GM12878 (cell line): ENCODE data around the gene NAA11. TPM values are rescaled to one million over a fixed set of nuclear protein-coding genes. Genes with fewer than 3 reads are reported as not detected.

ENCODE experiments used
- ATAC-seq: fragments of 200-7000 bp; cut with Tn5 transposase; 3 replicates; pipeline ENCODE4 v1.9.1; 2020; ENCODE audit warnings: mild to moderate bottlenecking, moderate library complexity
- Bru-seq: library from RNA; stranded (reverse); fragments of 400-500 nt; gene quantifications from one replicate; lab custom pipeline; 2021; lab: Mats Ljungman, UMichigan
- BruChase-seq, 2 experiments: library from RNA; stranded (reverse); fragments of 400-500 nt; gene quantifications; one replicate each; lab custom pipeline; 2021; lab: Mats Ljungman, UMichigan
- BruUV-seq: library from RNA; stranded (reverse); fragments of 400-500 nt; replicated peaks from 2 replicates; lab custom pipeline; 2021; lab: Mats Ljungman, UMichigan
- CTCF ChIA-PET: fragments of 300-600 bp; sonication (Branson Sonifier 250); formaldehyde crosslinking; extraction: SDS; loops from one replicate; lab custom pipeline; 2021; ENCODE audit warnings: inconsistent platforms; lab: Yijun Ruan, JAX
- POLR2A ChIA-PET: fragments of 350-600 bp; formaldehyde crosslinking; extraction: SDS; loops from one replicate; lab custom pipeline; 2021; ENCODE audit warnings: inconsistent platforms; lab: Charles Lee
- RAD21 ChIA-PET: fragments of 300-600 bp; sonication (Branson Sonifier 250); formaldehyde crosslinking; loops from one replicate; lab custom pipeline; 2023; ENCODE audit warnings: antibody characterized with exemption; ENCODE audit not compliant: unreplicated experiment; lab: Charles Lee
- SMC1A ChIA-PET: fragments of 300-600 bp; sonication (Branson Sonifier 250); formaldehyde crosslinking; loops from one replicate; lab custom pipeline; 2023; ENCODE audit not compliant: unreplicated experiment, uncharacterized antibody; lab: Charles Lee
- DNase-seq: peaks from one replicate; pipeline ENCODE4 v3.0.0-alpha.2; 2011; ENCODE audit warnings: low read depth, low spot score
- FAIRE-seq: peaks from 3 replicates; lab custom pipeline; 2011; peaks lifted over from hg19 to GRCh38; lab: Jason Lieb, UNC
- H2AFZ ChIP-seq: 2 replicates; pipeline ENCODE4 v1.6.0; 2011; ENCODE audit warnings: low read depth, low read length, control low read depth; ENCODE audit not compliant: control insufficient read depth
- H3K27ac ChIP-seq: 2 replicates; pipeline ENCODE4 v1.5.1; 2011; ENCODE audit warnings: control low read depth; ENCODE audit not compliant: control insufficient read depth, insufficient read depth
- H3K27me3 ChIP-seq, 2 experiments: replicated peaks in 1 of 2; 2 replicates each; pipeline versions ENCODE4 v1.6.0 to v1.6.1; 2011; ENCODE audit warnings: low read length in 1 of 2; ENCODE audit not compliant: control insufficient read depth in 2 of 2, insufficient read depth in 2 of 2
- H3K36me3 ChIP-seq, 2 experiments: 2 replicates each; pipeline ENCODE4 v1.5.1; 2011; ENCODE audit warnings: low read length in 1 of 2; ENCODE audit not compliant: control insufficient read depth in 2 of 2, insufficient read depth in 2 of 2
- H3K4me1 ChIP-seq: 2 replicates; pipeline ENCODE4 v1.6.1; 2011; ENCODE audit warnings: mild to moderate bottlenecking, low read length, moderate library complexity, mixed read lengths; ENCODE audit not compliant: control insufficient read depth, insufficient read depth
- H3K4me2 ChIP-seq: 2 replicates; pipeline ENCODE4 v1.6.0; 2011; ENCODE audit warnings: control low read depth; ENCODE audit not compliant: control insufficient read depth, insufficient read depth
- H3K4me3 ChIP-seq: fragments of 200-600 bp; sonication (generic); 2 replicates; pipeline ENCODE4 v1.5.1; 2016
- H3K79me2 ChIP-seq: 2 replicates; pipeline ENCODE4 v1.6.0; 2011; ENCODE audit warnings: low read length; ENCODE audit not compliant: control insufficient read depth, insufficient read depth
- H3K9ac ChIP-seq: 2 replicates; pipeline ENCODE4 v1.8.0; 2011; ENCODE audit warnings: low read length, control low read depth, mixed read lengths; ENCODE audit not compliant: control insufficient read depth, insufficient read depth
- H3K9me3 ChIP-seq: replicated peaks from 3 replicates; pipeline ENCODE4 v1.5.1; 2011; ENCODE audit warnings: mild to moderate bottlenecking, low read length; ENCODE audit not compliant: control insufficient read depth, insufficient read depth
- H4K20me1 ChIP-seq: 2 replicates; pipeline ENCODE4 v1.6.0; 2011; ENCODE audit not compliant: control insufficient read depth, insufficient read depth
- CHD2 ChIP-seq: IDR thresholded peaks from 2 replicates; pipeline ENCODE4 v1.6.1; 2011; ENCODE audit warnings: low read depth, low read length, improper control_type of control experiment, borderline replicate concordance
- CREM ChIP-seq: IDR thresholded peaks from 2 replicates; pipeline ENCODE4 v1.6.1; 2014; ENCODE audit warnings: antibody characterized with exemption, low read depth
- E2F8 ChIP-seq: fragments of 450-650 bp; IDR thresholded peaks from 2 replicates; pipeline ENCODE4 v1.6.1; 2018; ENCODE audit warnings: mild to moderate bottlenecking, low read depth, moderate library complexity; ENCODE audit not compliant: partially characterized antibody
- HCFC1 ChIP-seq: fragments of 150-350 bp; IDR thresholded peaks from 2 replicates; pipeline ENCODE4 v1.6.1; 2014; ENCODE audit warnings: low read length
- PBX3 ChIP-seq: IDR thresholded peaks from 2 replicates; pipeline ENCODE4 v1.6.1; 2011; ENCODE audit warnings: mild to moderate bottlenecking, low read depth, low read length, moderate library complexity; ENCODE audit not compliant: insufficient replicate concordance
- PRDM15 ChIP-seq: fragments of 450-650 bp; formaldehyde crosslinking; IDR thresholded peaks from 2 replicates; pipeline ENCODE4 v1.4.0; 2020; ENCODE audit warnings: mild to moderate bottlenecking, moderate library complexity
- TCF12 ChIP-seq: IDR thresholded peaks from 2 replicates; pipeline ENCODE4 v1.6.1; 2011; ENCODE audit warnings: low read depth, mild to moderate bottlenecking, low read length
- ZNF687 ChIP-seq: fragments of 450-650 bp; IDR thresholded peaks from 2 replicates; pipeline ENCODE4 v1.6.1; 2017; ENCODE audit warnings: mild to moderate bottlenecking, moderate library complexity
- WGBS: methylation state at CpG from one replicate; pipeline ENCODE4 v1.1.6; 2016; ENCODE audit warnings: low lambda C conversion rate; ENCODE audit not compliant: insufficient replicate concordance, insufficient coverage; ENCODE audit errors: missing lambda C conversion rate; 5-methylcytosine and 5-hydroxymethylcytosine counted together
- in situ Hi-C: fragments of 300-500 bp; cut with MboI; formaldehyde crosslinking; loops from 9 replicates; pipeline ENCODE4 v1.14.3; 2018; ENCODE audit warnings: mixed read lengths
- intact Hi-C: fragments of 100-400 bp; cut with micrococcal nuclease; formaldehyde crosslinking; loops from one replicate; pipeline ENCODE4 v1.14.2; 2022; ENCODE audit not compliant: unreplicated experiment
- long read RNA-seq, 2 experiments: library from polyadenylated mRNA; unstranded; transcript quantifications; one replicate each; pipeline ENCODE4 v2.0.0, GENCODE V29; 2019 to 2020
- polyA minus RNA-seq, 3 experiments: library from RNA; depleted of rRNA, polyadenylated mRNA; stranded (reverse); fragments of >200 nt; gene quantifications; 2 replicates each; pipeline ENCODE4 v1.2.3, GENCODE V29; 2011
- polyA plus RNA-seq, 11 experiments: library from polyadenylated mRNA; depleted of rRNA in 4 of 11; unstranded in 6 of 11; stranded (reverse) in 5 of 11; fragments of >200 nt; fragmentation: Nextera tagmentation in 4 of 11; fragmentation: Illumina TruSeq in 1 of 11; extraction: Ambion mirVana in 4 of 11; extraction: Trizol in 1 of 11; gene quantifications; 1 replicate in 1 of 11; 2 replicates in 10 of 11; pipeline versions ENCODE4 v1.2.1 to v1.2.3, GENCODE V29; 2011 to 2016; ENCODE audit warnings: inconsistent platforms in 2 of 11, missing spikeins in 2 of 11, low read depth in 1 of 11
- total RNA-seq, 4 experiments: library from RNA; depleted of rRNA in 3 of 4; stranded (reverse); fragments of >200 nt in 3 of 4; fragmentation: Illumina TruSeq in 1 of 4; extraction: Trizol in 1 of 4; gene quantifications; 2 replicates each; pipeline versions ENCODE4 v1.2.1 to v1.2.3, GENCODE V29; 2013 to 2021

NAA11 gene
- total RNA-seq (2013; cell fraction: nucleolus; rRNA removed), result not detected in 2 replicates
- total RNA-seq (2014; rRNA removed) (0.22 TPM in 1 of 2 replicates, not detected in the other), total RNA-seq (2014; rRNA removed; fragmentation: Illumina TruSeq; extraction: Trizol) (not detected in 2 replicates), total RNA-seq (2021) (not detected in 2 replicates), polyA plus RNA-seq (2011; rRNA removed) (0.12 and 0.22 TPM in 2 replicates), polyA plus RNA-seq (2014; fragmentation: Illumina TruSeq; extraction: Trizol) (0.16 TPM in 1 of 2 replicates, not detected in the other), polyA plus RNA-seq (2014; fragmentation: Nextera tagmentation; extraction: Ambion mirVana) (not detected), polyA plus RNA-seq (2014; rRNA removed) (0.10 TPM in 1 of 2 replicates, not detected in the other), polyA plus RNA-seq (2016; fragmentation: Nextera tagmentation; extraction: Ambion mirVana) (not detected), polyA minus RNA-seq (2011; rRNA and poly(A)+ RNA removed) (not detected in 2 replicates), Bru-seq, nascent RNA (not detected), BruChase-seq, experiment 1, labeled RNA remaining after a 6-hour chase (not detected), BruChase-seq, experiment 2, labeled RNA remaining after a 2-hour chase (not detected)
- not detected for polyA plus RNA-seq (2011; ENCODE audit: low read depth)
- not detected in 2 replicates for polyA plus RNA-seq (2011; cell fraction: cytosol; rRNA removed)
- not detected in 2 replicates for polyA plus RNA-seq (2011; cell fraction: nucleus; rRNA removed)
- polyA plus RNA-seq (2012), result not detected in 2 replicates
- polyA minus RNA-seq (2011; cell fraction: cytosol; rRNA and poly(A)+ RNA removed), result not detected in 2 replicates
- not detected in 2 replicates for polyA minus RNA-seq (2011; cell fraction: nucleus; rRNA and poly(A)+ RNA removed)
- long read RNA-seq, experiment 1, result 0 reads
- long read RNA-seq, experiment 2, partial matches to known transcripts, result 0 of 5 reads
- long read RNA-seq, experiment 2, other reads (novel, unspliced or antisense), result 4 of 5 reads

- ChIA-PET SMC1A (no interaction called here), POLR2A (no interaction called here), CTCF (no interaction called here), RAD21 (no interaction called here)
- Histone ChIP-seq H2AFZ (no peak within 1 kb of the TSS), H3K4me1 (no peaks in the 10 kb centered on the region), H4K20me1 (no peaks in the 10 kb centered on the region), H3K9me3 (no peaks in the 10 kb centered on the region), H3K36me3 (no peaks in the 10 kb centered on the region), H3K4me2 (no peak within 1 kb of the TSS), H3K79me2 (no peaks in the 10 kb centered on the region), H3K9ac (no peak within 1 kb of the TSS), H3K27me3 (no peaks in the 10 kb centered on the region), H3K4me3 (no peak within 1 kb of the TSS), H3K27ac (no peak within 1 kb of the TSS)
- WGBS, result 64% methylated on average over 19 of the region's 19 CpGs
- no TSS peak for BruUV-seq
- no peak for FAIRE-seq
- intact Hi-C loops, result no loop called here
- in situ Hi-C loops, result no loop called here
- no peak for DNase-seq
- no peak for ATAC-seq
- no peak for TF ChIP-seq CHD2
- TF ChIP-seq PBX3, result no peak
- no peak for TF ChIP-seq TCF12
- no peak for TF ChIP-seq PRDM15 (CRISPR knock-in tag)
- no peak for TF ChIP-seq CREM
- TF ChIP-seq ZNF687, result no peak
- no peak for TF ChIP-seq E2F8
- TF ChIP-seq HCFC1, result no peak
Observed at GRCh38 chr4:79325864-79326328, at the start of gene NAA11. Gene NAA11 (minus strand): TSS chr4:79326061. CDS start chr4:79325877, 184 bp downstream.
